GM12801 (cell line): ENCODE measurements around the gene ZW10.

ENCODE experiments used
- TF ChIP-seq, protein P1 (sequence below): IDR thresholded peaks from one replicate; pipeline ENCODE4 v1.5.1; 2011; ENCODE audit warnings: control low read depth; ENCODE audit not compliant: insufficient read length; ENCODE audit errors: extremely low read depth

The ZW10 gene

DNA sequence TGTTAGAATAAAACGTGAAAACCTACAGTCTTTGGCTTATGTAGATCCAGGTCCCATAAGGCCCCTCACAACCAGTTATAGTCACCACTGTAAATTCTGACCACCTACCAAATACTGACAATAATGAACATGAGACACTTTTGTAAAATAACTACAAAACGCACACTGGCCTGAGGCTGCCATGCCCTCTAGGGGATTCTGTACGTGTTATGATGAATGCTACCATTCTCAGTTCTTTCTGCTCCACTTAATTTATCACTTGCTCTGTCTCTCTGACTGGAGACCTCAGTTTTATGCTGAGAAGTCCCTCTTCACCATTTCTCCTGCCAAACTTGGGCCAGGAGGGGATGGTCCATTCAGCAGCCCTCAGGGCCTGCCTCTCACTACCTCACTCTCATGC, 48.7 kb downstream of the ZW10 start:
- TF ChIP-seq, protein P1, sequence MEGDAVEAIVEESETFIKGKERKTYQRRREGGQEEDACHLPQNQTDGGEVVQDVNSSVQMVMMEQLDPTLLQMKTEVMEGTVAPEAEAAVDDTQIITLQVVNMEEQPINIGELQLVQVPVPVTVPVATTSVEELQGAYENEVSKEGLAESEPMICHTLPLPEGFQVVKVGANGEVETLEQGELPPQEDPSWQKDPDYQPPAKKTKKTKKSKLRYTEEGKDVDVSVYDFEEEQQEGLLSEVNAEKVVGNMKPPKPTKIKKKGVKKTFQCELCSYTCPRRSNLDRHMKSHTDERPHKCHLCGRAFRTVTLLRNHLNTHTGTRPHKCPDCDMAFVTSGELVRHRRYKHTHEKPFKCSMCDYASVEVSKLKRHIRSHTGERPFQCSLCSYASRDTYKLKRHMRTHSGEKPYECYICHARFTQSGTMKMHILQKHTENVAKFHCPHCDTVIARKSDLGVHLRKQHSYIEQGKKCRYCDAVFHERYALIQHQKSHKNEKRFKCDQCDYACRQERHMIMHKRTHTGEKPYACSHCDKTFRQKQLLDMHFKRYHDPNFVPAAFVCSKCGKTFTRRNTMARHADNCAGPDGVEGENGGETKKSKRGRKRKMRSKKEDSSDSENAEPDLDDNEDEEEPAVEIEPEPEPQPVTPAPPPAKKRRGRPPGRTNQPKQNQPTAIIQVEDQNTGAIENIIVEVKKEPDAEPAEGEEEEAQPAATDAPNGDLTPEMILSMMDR, result no peak

DNA sequence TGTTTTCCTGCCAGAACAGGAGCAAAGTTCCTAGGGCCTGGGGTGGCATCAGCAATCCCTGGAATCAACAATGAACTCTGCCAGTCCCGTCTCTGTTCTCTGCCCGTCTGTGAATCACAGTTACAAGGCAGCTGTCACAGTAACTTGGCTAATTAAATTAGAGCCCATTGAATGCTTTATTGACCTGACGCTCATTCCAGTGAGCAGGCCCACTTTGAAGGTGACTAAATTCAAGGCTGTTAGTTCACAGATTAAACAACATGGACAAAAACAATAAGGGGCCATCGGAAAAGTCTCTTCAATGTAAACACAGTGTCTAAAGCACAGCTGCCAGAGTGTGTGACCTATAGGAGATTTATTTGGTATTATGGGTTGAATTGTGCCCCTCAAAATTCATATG, 49.7 kb downstream of the ZW10 start:
- TF ChIP-seq, protein P1, result no peak

DNA sequence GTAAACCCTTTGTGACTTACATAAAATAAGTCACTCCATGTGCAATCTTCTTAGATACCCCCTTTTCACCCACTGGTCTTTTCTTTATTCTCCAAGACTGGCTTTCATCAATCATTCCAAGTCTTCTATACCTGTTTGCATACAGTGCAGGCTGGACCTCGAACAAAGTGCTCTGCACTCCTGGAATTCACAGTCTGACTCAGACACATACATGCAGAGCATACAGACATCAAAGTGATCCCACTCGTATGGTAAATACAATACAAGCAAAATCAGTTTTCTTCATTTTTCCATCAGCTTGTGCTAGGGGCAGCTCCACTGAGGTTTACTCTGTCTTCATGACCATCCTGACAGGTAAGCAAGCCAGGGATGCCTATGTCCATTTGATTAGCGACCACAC, 50.6 kb downstream of the ZW10 start:
- TF ChIP-seq, protein P1, result no peak

DNA sequence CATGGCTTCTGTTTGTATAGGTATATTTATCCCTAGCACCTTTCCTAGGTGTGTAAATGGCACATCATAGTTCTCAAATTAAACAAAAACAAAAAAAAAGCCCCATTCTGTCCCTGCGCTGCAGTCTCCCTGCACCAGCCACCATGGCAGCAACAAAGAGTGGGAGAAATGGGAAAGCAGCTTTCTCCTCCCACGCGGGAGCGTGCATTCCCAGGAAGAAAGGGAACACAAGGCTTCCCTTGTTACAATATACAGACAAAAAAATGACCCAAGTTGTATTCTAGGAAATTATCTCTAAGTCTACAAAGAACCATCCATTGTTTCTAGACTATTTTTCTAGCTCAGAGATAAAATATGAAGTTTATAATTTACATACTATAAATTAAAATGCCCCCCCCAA, 51.3 kb downstream of the ZW10 start:
- TF ChIP-seq, protein P1, result no peak

DNA sequence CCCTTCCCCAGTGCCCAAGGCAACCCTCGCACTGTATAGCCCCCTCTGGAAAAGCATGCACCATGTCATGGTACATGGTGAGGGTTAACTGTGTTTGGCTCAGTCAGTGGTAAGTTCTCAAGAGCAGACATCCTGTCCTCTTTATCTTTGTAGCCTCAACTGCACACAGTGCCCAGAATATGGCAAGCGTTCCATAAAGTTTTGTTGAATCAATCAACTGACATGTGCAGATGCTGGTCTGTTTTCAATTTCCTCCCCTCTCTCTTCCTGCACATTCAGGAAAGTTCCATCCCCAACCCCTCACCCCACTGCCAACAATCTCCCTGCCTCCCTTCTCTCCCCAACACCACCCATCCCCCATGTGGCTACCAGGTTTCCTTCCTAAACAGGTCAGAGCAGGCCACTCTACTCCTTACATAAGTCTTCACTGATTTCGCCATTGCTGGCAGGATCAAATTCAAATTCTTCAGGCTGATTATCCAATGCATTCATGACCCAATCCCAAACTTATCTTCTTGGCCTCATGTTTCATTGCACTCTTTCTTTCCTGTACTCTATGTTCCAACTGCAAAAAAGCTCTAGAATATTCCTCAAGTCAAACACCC, 51.9 kb downstream of the ZW10 start:
- TF ChIP-seq, protein P1, result no peak

- TF ChIP-seq, protein P1, result no peak
Measured at GRCh38 chr11:113715882-113716625, 57.4 kb downstream of the ZW10 start.

DNA sequence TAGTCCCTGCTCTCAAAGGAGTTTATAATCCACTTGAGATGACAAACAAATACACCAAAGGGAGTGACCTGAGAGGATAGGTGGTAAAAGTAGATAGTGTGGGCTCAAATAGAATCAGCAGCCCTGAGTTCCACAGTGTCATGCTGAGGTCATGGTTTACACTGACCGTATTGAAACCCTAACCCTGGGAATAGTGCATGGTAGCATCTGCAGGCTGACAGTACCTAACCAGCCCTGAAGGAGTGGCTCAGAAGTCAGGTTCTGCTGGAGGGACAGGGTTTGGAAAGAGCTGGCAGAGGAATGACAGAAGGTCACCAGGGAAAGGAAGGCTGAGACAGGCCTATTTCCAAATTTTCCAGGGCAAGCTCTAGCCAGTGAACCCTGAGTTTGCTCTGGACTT, 58.2 kb downstream of the ZW10 start:
- TF ChIP-seq, protein P1, result no peak
